Fibroblast of peridontal ligament (primary cell): ENCODE data around the gene FHAD1.
A peak's percentile ranks its signal among the peaks of the same experiment; 100 is the strongest.

Experiments used
- DNase-seq: peaks from one replicate; pipeline ENCODE4 v3.0.0-alpha.2; 2010; ENCODE audit errors: extremely low read depth

FHAD1 gene

DNA sequence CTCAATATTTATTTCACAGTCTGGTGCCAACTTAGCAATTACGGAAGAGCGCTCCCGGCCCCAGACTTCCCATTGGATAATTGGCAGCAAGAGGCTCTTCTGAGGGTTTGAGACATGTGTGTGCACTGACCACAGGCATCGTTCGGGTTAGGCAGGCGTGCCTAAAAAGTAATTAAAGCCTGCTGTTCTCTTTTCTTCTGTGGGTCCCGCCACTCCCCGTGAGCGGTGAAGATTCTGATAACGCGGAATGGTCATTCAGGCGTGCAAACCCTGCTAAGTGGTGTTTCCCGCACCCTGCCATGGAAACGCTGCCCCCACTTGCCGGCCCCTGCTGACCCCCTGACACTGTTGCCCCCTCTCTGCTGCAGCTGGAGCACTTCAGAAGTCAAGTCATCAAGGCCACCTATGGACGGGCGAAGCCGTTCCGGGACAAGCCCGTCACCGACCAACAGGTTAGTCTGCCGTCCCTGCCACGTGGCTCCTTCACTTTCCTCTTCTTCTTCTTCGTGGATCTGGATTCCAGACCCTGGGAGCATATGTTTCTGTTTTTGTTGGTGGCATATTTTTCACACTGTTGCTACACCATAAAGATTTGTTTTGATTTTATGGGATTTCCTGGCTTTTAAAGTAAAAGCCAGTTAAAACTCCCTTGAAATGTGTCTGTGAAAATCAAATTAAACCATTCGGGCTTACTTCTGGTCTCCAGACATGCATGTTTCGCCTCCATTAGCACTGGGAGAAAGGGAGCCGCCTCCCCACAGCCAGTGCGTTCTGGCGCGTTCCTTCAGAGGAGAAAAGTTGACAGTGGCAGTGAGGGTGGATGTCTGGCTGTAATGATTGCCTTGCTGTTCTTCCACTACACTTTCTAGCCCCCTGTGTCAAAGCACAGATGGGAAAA lies 79.9 kb downstream of the FHAD1 start:
- DNase-seq, result peak; percentile 98

DNA sequence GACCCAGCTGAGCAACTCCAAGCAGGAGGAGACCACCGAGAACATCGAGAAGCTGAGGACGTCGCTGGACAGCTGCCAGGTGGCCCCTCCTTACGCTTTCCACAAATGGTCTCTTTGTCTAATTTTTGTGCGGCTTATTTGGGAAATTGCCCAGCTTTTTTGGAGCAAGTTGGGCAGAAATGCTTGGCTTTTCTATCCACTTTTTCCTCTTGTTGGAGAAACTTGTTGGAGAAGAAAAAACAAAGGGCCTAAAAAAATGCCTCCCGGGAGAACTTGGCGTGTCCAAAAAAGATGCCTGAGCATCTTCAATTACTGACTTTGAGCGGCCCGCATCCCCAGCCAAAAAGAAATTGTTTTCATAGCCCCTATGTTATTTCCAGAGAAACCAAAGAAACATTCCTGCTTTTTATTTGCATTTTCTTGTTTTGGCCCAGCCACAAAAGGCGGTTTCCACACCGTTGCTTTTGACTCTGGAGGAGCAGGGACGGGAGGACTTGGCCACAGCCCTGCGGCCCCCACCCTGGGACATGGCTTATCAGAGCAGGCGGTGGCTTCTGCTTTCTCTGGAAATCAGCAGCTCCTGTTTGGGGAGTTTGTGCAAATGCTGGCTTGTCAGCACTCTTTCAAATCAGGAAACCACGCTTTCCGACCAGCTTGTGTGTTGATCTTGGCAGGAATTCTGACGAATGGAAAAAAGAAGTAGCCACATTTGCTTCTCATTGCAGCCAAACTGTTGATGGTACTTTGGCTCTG lies 81.5 kb downstream of the FHAD1 start:
- peak; percentile 94 for DNase-seq

DNA sequence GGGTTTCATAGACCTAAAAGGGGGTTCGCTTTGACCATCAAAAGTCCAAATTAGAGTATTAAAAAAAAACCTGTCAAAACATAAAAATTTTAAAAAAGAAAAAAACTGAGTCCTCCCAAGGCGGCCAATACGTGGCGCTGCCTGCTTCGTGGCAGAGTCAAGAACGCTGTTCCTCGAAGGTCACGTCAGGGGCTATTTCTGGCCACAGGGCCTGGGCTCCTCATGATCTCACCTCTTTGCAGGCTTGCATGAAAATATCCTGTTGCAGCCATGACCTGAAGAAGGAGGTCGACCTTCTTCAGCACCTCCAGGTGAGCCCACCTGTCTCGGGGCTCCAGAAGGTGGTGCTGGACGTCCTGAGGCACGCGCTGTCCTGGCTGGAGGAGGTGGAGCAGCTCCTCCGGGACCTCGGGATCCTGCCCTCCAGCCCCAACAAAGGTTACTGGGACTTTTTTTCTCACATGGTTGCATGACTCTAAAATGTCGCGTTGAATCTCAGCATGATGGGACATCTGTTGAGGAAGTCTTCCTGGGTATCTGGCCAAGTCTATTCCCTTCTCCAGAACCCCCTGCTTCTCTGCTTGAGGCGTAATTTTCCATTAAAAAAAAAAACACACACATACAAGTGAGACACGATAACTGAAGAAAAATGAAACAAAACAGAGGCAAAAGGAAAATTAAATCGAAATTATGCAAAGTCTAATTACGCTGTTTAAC lies 82.2 kb downstream of the FHAD1 start:
- no peak for DNase-seq

DNA sequence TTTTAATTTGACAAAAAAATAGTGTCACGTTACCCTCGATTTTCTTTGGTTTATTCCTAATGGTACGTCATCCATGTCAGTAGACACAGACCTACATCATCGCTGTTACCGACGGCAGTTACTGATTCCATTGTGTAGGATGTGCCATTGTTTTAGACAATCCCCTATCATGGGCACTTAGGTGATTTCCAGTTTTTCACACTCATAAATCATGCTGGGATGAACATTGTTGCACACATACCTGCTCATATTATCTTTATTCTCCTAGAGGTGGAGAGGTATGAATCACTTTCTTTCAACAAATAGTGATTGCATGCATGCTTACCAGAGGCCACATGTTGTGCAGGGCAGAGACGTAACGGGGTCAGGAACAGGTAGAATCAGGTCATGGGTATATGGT lies 83.0 kb downstream of the FHAD1 start:
- no peak for DNase-seq

DNA sequence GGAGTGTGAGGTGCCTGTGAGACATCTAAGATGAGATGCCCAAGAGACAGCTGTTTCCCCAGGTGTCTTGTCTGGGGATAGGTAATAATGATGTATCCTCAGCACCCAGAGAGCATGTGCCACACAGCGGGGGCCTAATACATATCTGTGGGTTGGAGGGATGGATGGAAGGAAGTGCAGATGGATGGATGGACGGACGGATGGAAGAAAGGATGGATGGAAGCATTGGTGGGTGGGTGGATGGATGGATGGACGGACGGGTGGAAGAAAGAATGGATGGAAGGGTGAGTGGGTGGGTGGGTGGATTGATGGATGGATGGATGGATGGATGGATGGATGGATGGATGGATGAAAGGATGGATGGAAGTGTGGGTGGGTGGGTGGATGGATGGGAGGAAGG lies 84.2 kb downstream of the FHAD1 start:
- DNase-seq, result no peak

DNA sequence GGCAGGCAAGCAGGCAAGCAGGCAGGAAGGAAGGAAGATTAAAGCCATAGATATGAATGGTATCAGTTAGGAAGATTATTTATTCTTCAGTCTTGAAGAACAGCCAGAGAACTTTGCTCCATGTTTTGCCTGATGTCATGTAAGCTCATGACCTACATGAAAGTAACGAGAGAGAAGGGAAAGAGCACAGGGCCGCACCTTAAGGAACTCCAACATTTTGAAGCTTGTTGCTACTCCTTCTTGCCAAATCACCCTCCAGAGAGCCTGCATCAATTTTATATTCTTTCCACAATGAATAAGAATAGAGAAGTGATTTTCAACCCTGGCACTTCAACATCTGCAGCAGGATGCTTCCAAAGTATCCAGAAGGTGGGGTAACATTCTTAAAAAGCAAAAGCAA lies 84.7 kb downstream of the FHAD1 start:
- DNase-seq, result no peak

DNA sequence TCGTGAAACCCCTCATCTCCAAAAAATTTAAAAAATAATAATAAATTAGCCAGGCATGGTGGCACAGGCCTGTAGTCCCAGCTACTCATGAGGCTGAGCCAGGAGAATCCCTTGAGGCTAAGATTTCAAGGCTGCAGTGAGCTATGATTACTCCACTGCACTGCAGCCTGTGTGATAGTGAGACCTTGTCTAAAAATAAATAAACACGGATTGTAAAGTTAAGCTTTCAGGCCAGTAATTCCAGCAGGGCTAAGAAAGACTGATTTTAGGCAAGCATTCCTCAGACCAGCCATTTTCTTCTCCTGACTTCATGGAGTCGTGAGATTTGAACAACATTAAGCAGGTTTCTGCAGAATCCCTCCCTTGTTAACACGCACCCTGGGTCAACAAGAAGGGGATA lies 85.5 kb downstream of the FHAD1 start:
- peak; percentile 46 for DNase-seq

DNA sequence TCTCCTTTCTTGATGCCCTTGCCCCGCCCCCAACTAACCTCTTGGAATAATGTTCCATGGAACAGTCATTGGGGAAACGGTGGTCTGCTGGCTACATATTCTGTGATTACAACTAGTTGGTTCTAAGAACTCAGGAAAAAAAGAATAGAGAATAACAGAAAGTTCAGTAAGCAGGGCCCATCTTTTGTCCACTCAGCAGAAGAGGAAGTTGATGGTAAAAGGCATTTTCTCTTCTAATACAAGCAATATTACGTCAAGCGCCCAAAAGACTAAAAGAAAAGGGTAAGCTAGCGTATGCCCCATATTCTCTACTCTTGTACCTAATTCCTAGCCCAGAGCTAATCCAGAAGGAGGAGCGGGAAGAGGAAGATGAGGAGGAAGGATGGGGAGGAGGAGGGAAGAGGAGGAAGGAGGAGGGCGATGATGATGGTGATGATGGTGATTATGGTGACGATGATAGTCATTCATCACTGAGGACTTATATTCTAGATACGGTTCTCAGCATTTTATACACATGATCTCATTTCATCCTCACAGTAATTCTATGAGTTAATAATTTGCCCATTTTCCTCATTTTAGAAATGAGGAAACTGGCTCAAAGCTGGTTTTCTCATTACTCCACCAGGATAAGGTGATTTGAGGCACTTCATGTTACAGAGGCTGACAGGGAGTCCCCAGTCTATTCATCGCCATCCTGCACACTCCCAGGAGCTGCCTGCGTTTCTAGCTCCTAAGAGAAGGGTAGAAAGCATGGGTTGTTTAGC lies 86.1 kb downstream of the FHAD1 start:
- no peak for DNase-seq

DNA sequence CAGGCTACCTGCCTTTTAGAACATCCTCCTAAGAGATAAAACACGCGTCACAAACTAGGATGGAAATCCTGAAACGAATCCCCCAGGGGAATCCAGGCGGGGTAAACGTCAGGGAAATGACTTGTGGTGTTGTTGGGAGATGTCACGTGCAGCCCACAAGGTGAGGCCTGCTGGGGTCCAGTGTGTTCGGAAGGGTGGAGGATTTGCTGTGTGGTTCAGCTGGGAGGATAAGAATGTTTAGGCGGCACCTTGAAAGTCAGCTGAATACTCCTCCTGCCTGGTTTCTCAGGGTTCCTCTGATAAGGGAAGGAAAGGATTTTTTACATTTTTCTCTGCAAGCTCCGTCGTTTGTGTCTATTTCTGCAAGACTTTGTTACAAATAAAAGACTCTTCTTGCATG lies 88.0 kb downstream of the FHAD1 start:
- no peak for DNase-seq

DNA sequence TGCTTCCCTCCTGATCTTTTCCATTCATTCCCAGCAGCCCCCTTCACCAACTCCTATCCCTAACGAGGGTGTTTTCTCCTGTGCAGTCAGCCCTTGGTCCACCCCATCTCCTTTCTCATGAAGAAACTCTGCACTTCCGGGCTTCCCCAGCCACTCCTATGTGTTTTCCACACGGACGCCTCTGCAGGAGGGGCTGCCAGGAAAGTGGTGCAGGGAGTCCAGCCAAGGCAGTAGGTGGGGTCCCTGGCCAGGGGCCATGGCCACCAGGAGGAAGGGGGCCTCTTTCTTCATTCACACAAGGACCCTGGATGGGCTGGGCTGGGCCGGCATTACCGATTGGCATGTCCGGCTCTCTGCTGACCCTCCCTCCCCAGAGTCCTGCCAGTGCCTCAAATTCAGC lies 89.8 kb downstream of the FHAD1 start:
- no peak for DNase-seq

DNA sequence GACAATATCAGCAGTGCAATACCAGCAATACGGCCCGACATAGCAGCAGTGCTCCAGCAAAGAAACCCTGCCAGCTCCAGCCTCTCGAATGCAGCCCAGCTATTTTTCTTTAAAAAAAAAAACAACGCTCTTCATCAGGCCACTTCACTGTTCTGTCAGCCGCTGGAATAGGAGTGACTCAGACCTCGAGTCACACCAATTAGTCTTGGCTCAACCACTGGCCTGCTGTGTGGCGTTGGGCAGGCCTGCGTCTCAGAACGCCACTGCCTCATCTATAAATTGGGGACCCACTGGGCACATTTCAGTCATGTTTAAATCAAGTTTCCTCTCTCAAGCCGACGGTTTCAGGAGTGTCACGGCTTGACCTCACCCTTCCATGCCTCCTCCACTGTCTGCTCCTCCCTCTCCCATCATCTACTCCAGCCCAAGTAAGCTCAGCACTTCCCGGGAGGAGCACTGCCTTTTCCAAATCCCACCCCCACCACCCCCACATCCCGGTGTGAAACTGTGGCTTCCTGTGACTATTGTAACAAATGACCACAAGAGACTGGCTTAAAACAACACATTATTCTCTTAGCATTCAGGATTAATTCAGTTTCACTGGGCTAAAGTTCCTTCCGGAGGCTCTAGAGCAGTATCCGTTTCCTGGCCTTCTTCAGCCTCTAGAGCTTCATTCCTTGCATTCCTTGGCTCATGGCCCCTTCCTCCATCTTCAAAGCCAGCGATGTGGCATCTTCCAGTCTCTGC lies 90.8 kb downstream of the FHAD1 start:
- DNase-seq, result peak; percentile 79

DNA sequence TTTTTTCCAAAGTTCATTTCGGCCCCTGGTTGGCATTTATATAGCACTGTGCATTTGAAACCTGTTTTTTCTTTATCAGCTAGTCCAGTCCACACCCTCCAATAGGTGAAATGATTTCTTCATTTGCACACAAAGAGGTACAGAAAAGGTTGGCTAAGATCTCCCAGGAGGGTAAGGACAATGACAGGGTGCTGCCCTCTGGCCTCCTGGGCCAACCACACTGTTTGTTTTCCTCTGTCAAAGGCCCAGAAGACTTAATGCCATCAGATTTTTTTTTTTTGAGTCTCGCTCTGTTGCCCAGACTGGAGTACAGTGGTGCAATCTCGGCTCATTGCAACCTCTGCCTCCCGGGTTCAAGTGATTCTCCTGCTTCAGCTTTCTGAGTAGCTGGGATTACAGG lies 92.5 kb downstream of the FHAD1 start:
- DNase-seq, result no peak

DNA sequence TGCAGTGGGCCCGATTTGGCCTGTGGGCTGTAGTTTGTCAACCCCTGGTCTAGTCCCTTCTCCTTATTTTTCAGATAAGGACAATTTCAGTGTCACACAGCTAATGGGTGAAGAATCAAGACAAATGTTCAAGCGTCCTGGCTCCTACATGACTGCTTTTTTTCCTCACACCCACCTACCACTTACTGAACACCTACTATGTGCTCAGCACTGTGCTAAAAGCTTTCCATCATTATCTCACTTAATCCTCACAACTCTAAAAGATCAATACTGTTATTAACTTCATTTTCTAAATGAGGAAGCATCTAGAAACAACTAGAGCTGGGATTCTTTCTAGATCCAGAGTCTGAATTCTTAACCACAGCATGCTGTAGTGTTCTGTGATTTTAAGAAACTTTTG lies 94.2 kb downstream of the FHAD1 start:
- no peak for DNase-seq

DNA sequence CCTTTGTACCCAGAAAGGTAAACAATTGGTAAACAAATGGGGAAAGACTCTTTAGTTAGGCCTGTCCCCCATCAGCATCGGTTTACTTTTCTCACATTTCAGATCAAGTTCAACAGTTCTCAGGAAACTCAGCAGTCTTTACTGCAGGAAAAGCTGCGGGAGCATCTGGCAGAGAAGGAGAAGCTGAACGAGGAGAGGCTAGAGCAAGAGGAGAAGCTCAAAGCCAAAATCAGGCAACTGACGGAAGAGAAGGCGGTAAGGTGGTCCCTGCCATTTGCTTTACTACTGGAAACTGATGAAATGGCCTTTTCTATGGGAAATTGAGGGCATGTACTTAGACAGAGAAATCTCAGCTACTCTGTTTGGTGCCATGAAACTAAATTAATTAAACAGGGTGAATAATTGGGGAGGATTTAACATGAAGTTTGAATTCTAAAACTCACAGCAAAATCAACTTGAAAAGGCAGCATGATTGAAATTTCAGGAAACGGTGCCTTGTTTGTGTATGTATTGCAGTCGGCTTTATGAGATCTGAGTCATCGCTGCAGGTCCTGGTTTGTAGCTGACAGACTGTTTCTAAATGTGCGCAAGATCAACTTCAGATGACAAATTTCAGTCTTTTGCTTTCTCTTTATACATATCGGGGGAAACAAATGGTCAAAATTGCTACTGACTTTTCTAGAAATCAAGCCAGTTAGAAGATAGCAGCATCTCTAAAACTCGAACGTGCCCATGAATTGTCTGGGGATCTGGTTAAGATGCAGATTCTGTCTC lies 94.8 kb downstream of the FHAD1 start:
- peak; percentile 82 for DNase-seq

DNA sequence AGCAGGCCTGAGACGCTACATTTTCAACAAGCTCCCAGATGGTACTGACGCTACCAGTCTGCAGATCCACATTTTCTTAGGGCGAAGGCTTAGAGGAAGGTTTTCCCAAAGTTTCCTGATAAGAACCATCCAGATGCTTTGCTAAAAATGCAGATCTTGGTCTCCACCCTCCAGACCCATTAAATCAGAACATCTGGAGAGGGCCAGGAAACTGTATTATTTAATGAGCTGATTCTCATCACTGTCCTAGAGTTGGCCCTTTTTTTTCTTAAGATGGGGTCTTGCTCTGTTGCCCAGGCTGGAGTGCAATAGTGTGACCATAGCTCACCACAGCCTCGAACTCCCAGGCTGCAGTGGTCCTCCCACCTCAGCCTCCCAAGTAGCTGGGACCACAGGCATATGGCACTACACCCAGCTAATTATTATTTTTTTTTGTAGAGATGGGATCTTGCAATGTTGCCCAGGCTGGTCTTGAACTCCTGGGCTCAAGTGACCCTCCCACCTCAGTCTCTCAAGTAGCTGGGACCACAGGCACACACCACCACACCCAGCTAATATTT lies 95.5 kb downstream of the FHAD1 start:
- DNase-seq, result no peak

DNA sequence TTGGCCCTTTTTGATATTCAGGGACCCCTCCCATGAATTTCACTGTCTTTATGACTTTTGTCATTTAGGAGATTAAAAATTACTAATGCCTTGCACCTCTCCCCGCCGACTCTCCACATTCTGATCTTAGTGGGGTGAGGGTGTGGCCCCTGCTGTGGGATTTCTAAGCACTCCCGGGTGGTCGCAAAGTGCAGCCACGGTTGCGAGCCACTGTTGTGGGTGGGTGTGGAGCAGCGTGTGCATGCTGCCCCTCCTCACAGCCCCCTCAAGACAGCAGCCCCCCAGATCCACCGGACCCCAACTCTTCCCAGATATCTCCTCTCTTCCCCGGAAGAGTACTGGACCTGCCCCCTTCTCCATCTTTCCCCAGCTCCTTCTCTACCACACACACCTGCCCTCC lies 96.1 kb downstream of the FHAD1 start:
- DNase-seq, result no peak

DNA sequence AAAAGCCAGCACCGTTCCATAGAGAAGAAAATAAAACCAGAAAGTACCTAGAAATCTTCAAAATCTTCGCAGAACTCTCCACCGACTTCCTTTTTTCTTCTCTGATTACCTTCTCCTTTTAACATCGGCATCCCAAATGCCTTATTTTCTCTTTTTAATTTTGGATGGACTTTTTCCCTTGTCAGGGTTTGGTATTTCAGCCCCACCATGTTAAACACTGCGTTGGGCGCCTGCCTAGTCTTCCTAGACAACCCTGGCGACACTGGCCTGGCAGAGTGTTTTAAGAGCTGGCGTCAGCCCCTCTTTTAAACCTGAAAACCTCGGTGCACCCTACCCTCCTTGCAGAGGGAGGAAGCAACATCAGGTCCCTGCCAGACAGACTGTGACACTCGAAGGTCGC lies 96.7 kb downstream of the FHAD1 start:
- DNase-seq, result peak; percentile 77

DNA sequence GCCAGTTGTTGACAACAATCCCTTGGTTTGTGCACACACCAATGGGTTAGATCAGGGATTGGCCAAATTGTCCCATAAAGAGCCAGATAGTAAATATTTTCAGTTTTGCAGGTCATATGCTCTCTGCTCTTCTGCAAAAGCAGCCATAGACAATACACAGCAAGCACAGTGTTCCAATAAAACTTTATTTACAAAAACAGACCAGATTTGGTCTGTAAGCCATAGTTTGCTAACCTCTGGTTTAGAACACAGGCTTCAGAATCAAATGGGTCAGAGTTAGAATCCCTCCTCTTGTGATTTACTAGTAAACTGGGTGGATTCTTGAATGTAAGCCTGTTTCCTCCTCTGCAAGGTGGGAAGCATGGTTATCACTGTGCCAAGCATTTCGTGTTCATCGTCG lies 97.4 kb downstream of the FHAD1 start:
- DNase-seq, result no peak

DNA sequence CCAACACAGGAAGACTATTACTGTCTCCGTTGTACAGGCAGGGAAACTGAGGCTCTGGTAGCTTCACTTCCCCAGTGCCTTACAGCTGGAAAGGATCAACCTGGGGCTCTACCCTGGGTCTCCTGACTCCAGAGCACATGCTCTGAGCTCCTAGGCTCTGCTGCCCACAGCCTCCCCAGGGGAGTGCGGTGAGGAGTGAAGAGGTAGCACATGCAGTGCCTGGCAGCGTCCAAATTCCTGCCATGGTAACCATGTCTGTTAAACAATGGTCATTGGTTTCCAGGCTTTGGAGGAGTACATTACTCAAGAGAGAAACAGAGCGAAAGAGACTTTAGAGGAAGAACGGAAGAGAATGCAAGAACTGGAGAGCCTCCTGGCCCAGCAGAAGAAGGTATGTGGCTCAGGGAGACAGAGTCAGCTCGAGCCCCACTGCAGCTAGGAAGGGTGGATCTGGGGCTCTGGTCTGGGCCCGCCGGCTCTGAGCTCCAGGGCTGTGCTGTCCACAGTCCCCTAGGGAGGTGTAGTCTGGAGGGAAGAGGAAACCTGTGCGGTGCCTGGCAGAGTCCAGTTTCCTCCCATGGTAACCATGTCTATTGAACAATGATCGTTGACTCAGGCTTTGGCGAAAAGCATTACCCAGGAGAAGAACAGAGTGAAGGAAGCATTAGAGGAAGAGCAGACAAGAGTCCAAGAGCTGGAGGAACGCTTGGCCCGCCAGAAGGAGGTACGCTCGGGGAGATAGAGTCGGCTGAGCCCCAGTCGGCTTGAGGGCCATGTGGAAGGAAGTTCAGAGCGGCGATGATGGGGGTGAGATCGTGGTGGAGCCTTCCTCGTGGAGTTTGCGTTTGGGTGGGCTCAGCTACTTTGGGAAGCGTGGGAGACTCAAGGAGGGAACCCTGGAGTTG lies 98.0 kb downstream of the FHAD1 start:
- no peak for DNase-seq
